GM20000 (cell line): ENCODE data around the gene CCZ1B.
"Not testable (repeated sequence)": the region's sequence is repeated elsewhere in the genome, so short reads cannot be mapped to it uniquely, and the experiment has no call there.

Experiments
- DNase-seq: peaks from one replicate; pipeline ENCODE4 v3.0.0; 2012; ENCODE audit warnings: low spot score
- TF ChIP-seq, protein P1 (sequence below): IDR thresholded peaks from 2 replicates; pipeline ENCODE4 v1.5.1; 2012; ENCODE audit warnings: mild to moderate bottlenecking, control low read depth; ENCODE audit errors: extremely low read depth, missing control alignments

CCZ1B gene

DNA sequence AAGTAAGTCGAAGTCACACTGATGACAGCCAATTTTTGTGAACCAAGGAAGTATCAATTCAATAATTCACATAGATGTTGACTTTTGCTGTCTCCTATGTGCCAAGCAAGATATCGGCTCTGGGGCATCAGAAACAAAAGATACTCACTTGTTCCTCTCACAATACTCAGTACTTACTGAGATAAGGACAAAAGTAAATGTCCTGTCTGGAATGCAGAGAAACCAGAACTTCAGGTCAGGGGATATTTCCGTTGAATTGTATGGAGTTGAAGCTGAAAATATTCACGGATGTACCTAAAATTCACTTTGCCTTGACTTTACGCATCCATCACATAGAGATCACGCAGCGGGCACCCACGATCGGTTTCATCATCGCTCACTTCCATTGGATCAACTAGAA lies 11.0 kb upstream of the CCZ1B start:
- not testable (repeated sequence) for DNase-seq

DNA sequence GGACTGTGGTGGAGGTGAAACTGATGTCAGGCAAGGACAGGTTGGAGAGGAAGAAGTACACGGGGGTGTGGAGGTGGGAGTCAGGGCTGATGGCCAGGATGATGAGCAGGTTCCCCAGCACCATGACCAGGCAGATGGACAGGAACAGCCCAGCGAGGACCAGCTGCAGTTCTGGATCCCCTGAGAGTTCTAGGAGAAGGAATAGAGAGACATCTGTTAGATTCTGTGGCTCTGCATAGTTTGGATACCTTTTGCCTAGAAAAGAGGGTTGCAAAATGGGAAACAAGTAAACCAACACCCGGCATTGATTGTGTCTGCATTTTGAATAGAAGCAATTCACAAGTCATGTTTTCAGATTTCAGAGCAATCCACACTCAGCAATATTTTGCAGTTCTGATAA lies 9.4 kb upstream of the CCZ1B start:
- not testable (repeated sequence) for DNase-seq

DNA sequence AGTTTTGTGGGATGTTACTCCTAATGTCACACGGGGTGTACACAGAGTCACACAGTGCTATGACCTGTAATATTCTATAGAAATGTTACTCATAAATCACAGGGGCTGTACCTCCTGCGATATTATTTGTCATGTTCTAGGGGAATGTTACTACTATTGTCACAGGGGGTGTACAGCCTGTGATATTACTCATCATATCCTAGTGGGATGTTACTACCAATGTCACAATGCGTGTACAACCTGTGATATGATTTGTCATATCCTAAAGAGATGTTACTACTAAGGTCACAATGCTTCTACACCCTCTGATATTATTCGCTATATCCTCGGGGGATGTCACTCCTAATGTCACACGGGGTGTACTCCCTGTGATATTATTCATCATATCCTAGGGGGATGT lies 7.6 kb upstream of the CCZ1B start:
- TF ChIP-seq, protein P1, sequence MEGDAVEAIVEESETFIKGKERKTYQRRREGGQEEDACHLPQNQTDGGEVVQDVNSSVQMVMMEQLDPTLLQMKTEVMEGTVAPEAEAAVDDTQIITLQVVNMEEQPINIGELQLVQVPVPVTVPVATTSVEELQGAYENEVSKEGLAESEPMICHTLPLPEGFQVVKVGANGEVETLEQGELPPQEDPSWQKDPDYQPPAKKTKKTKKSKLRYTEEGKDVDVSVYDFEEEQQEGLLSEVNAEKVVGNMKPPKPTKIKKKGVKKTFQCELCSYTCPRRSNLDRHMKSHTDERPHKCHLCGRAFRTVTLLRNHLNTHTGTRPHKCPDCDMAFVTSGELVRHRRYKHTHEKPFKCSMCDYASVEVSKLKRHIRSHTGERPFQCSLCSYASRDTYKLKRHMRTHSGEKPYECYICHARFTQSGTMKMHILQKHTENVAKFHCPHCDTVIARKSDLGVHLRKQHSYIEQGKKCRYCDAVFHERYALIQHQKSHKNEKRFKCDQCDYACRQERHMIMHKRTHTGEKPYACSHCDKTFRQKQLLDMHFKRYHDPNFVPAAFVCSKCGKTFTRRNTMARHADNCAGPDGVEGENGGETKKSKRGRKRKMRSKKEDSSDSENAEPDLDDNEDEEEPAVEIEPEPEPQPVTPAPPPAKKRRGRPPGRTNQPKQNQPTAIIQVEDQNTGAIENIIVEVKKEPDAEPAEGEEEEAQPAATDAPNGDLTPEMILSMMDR, result no peak
- no peak for DNase-seq

DNA sequence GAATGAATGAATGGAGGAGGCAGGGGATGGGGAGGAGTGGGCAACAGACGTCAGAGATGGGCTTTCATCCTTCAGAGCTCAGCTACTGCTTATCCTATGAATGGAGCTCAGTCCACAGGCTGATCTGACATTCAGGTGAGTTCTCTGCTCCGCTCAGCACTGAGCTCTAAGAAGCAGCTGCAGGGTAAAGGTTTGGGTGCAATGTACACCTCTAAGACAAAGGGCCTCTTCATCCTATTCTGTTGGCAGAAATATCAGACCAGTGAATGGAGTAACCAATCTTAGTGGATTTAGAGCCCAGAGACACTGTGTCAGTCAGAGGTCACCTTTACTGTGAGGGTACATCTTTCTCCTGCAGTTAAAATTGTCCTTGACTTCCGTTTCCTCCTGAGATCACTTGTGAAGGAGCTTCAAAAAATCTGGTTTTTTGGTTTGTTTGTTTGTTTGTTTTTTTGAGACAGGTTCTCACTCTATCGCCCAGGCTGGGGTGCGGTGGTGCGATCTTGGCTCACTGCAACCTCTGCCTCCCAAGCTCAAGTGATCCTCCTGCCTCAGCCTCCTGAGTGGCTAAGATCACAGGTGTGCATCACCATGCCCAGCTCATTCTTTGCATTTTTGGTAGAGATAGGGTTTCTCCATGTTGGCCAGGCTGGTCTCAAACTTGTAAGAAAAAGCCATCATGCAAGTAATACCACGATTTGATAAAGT lies 5.1 kb upstream of the CCZ1B start:
- no peak for DNase-seq
- TF ChIP-seq, protein P1, result no peak

DNA sequence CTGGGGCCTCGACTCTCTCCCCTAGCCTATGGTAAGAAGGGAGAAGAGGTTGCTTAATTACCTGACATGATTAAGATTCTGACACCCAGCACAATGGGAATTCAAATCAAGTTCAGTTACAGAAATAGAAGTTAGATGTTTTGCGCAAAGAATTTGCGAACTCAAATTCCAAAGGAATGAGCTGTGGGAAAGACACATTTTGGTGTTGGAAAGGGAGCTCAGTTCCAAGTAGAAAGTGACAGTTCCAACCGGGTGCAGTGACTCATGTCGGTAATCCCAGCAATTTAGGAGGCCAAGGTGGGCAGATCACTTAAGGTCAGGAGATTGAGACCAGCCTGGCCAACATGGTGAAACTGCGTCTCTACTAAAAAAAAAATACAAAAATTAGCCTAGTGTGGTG lies 4.0 kb upstream of the CCZ1B start:
- DNase-seq, result not testable (repeated sequence)

DNA sequence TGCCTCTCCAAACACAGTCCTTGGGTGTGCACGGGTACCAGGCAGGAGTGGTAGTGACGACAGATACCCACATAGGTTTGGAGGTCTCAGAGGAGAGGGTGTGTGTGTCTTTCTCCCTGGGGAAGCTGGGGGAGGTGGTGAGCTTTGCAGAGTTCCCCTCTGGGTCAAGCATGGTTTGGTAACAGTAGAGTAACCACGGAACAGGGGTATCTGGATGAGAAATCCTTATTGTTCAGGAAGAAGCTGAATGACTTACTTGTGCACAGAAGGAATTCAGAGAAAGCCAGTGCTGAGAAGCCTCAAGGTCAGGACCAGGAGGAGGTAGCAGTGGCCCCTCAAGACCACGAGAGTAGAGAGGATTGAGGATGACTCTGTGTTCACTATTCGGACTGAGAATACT lies 3.5 kb upstream of the CCZ1B start:
- DNase-seq, result not testable (repeated sequence)

DNA sequence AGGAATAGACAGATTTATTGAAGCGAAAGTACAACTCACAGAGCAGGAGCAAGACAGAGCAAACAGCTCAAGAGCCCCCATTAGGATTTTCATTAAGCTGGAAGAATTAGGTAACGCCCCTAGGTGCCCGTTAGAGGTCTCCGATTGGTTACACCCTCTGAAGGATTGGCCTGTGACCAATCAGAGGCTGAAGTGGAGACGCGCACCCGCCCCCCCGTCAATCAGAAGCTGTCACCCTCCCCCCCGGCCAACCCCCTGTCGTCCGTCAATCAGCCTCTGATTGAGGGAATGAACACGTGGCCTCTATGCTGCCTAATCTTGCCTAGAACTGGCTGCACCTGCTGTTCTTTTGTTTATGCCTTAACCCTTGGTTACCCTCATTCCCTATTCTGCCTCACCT lies 1.1 kb upstream of the CCZ1B start:
- not testable (repeated sequence) for DNase-seq

DNA sequence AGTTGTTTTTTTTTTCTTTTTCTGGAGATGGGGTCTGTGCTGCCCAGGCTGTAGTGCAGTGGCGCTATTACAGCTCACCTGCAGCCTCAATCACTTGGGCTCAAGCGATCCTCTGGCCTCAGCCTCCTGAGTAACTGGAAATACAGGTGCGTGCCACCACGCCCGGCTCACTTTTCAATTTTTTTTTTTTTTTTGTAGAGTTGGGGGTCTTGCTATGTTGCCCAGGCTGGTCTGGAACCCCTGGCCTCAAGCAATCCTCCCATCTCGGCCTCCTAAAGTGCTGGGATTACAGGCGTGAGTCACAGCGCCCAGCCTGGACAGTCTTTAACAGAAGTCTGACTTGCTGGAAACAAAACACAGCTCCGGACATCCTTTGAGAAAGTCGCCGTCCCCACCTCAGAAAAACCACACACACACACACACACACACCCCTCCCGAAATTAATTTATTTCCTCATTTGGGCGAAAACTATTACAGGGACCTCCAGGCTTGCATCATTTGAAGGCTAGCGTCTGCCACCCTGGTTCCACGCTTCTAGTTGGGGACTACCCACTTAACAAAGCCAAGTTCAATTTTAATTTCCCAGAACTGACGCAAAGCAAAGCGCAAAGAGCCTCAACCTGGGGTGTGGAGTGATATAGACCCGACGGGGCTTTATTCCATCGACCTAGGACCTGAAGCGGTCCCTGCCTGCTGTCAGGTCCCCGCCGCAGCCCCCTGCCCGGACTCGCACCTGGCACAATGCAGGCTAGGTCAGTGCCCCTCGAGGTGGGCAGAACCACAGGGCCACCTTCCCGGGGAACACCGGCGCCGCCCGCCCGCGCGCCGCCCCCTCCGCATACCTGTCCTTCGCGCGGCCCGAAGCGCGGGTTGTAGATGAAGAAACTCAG lies 594 bp downstream of the CCZ1B start:
- DNase-seq, result not testable (repeated sequence)

DNA sequence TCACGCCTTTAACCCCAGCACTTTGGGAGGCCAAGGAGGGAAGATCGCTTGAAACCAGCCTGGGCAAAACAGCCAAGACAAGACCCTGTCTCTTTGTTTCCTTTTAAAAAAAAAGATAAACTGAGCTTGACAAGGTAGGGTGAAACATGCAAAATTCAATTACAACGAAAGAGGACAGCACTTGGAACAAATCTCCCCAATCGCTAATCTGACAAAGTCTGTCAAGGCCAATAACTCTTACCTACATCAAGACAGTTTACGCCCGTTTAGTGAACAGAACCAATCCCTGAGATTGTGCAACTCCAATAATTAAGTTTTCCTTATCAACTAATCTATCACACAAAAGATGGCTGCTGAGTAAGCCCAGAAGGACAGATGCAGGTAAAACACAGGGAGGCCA lies 4.5 kb downstream of the CCZ1B start:
- not testable (repeated sequence) for DNase-seq

DNA sequence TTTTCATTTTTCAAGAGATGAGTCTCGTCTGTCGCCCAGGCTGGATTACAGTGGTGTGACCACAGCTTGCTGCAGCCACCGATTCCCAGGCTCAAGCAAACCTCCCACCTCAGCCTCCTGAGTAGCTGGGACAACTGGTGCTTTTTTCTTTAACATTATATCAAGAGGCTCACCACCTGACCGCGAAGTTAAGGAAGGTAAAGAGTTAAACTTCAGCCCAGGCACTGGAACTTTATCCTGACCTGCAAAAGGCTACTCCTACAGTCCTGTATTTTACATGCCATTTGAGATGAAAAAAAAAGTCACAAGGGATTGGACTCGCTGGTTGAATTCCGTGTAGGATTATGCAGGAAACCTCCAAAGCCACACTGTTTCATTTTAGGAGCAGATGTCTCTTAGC lies 10.6 kb downstream of the CCZ1B start:
- DNase-seq, result not testable (repeated sequence)

DNA sequence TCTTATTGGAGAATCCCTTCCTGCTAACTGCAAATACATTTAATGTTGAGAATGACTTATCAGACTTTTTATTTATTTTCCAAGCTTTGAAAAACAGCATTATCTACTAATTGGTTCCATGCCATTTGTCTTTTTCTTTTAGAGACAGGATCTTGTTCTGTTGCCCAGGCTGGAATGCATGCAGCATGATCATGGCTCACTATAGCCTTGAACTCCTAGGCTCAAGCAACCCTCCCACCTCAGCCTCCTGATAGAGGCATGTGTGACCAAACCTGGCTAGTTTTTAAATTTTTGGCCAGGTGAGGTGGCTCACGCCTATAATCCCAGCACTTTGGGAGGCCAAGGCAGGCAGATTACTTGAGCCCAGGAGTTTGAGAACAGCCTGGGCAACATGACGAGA lies 13.1 kb downstream of the CCZ1B start:
- DNase-seq, result not testable (repeated sequence)

DNA sequence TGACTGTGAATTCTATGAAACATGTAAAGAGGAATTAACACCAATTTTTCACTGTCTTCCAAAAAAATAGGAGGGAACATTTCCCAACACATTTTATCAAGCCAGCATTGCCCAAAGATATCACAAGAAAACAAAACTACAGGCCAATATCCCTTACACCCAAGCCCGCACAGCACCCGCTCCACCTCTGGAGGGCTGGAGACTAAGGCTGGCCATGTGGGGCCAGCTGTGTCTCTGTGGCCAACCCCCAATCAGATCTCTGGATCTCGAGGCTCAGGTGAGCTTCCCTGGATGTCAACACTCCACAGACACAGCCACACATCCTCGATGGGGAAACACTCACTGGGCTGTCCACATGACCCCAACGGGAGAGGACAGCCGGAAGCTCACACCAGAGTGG lies 18.1 kb downstream of the CCZ1B start:
- not testable (repeated sequence) for DNase-seq

DNA sequence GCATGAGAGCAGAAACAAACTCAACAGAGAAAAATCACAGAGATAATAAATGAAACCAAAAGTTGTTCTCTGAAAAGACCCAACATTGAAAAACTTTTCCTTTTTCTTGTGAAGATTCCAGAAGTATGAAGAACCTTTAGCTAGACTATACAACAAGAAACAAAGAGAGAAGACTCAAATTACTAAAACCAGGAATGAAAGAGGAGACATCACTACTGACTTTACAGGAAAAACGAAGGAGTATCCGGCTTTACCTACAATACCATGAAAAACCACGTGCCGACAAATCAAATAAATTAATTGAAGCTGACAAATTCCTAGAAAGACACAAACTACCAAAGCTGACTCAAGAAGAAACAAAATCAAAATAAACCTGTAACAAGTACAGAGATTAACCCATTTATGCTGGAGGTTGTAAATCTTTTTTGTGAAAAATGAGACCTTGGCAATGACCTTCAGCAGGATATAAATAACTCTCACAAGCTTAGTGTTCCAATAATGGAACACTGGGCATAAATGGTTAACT lies 18.6 kb downstream of the CCZ1B start:
- DNase-seq, result not testable (repeated sequence)

DNA sequence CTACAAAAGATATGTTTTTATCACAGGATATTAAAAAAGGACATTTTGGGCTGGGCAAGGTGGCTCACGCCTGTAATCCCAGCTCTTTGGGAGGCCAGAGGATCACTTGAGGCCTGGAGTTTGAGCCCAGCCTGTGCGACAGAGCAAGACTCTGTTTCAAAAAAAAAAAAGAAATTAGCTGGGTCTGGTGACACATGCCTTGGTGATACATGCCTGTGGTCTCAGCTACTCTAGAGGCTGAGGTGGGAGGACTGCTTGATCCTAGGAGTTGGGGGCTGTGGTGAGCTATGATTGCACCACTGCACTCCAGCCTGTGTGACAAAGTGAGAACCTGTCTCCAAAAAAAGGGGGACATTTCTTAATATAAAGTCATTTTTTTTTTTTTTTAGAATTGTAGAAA lies 25.7 kb downstream of the CCZ1B start:
- DNase-seq, result not testable (repeated sequence)

DNA sequence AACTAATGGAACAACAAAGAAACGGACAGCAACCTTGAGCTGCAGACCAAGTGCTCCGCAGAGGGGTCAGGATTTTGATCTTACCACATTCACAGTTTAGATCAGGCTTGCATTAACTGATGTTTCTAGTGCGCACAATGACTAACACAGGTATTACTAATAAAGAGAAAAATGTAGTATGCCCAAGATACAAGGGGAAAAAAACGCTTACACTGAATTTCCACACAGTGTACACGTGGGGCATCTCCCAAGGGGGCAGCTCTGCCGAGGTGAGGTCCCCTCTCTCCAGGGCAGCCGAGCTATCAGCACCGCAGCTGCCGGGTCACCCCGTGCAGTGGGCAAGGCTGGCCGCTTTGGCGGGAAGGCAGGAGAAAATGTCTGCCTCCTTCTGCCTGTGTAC lies 26.2 kb downstream of the CCZ1B start:
- DNase-seq, result not testable (repeated sequence)

DNA sequence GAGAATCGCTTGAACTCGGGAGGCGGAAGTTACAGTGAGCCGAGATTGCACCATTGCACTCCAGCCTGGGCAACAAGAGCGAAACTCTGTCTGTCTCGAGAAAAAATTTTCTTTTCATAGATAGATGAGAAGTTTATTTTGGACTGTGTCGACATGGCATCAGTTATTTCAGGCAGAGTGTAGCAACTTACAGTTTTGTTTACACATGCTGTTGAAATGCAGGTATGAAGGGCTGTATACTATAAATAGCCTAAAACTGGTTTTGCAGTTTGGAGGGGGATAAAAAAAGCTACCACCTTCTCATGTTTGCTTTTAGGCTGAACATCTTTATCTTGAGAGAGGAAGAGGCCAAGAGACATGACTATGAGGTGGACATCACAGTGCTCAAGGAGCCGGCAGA lies 28.0 kb downstream of the CCZ1B start:
- not testable (repeated sequence) for DNase-seq

DNA sequence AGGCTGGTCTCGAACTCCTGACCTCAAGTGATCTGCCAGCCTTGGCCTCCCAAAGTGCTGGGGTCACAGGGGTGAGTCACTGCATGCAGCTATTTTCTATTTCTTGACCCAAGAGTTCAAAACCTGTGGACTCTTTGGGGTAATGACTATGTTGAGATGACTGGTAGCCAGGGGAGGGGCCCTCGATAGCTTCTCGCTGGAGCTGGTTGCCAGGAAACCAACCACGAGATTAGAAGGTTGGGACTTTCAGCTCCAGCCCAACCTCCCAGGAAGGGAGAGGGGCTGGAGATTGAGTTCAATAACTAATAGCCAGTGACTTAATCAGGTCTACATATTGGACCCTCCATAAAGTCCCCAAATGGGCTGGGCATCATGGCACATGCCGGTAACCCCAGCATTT lies 28.9 kb downstream of the CCZ1B start:
- DNase-seq, result not testable (repeated sequence)

DNA sequence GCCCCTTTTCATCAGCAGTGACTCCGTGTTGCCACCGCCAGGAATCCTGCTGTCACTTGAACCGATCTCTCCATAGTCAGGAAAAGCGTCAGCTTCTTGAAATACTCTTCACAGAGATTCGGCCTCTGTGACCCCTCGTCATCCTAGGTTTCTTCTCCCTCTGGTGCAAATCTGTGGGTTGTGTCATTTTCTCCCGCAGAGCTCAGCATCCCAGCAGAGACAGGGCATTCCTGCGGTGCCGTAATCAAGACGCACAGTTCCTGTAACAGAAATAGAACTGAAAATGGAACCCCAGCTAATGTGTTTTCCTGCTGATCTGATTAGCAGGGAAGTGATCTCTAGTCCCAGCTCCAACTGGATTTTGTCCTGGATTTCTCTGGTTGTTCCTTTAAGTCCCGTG lies 31.8 kb downstream of the CCZ1B start:
- not testable (repeated sequence) for DNase-seq
